ENCODE results near the gene HOXB8. TPM values are rescaled to one million over a fixed set of nuclear protein-coding genes. Genes with fewer than 3 reads are reported as not detected.

HOXB8 gene
- total RNA-seq, 3 donors from 2014 or later = 0.59 to 4.6 (median 4.6) TPM

GRCh38 chr17:48582750-48583069, 32.4 kb downstream of the HOXB8 start:
- no peaks in the 10 kb centered on the region for H3K36me3 ChIP-seq
- no peak for DNase-seq (ENCODE audit: low spot score in 2 of 2)
- H3K4me3 ChIP-seq = peak overlapping the region; percentile 57 to 77 (median 66)
- H3K27ac ChIP-seq = peak overlapping the region; percentile 84 to 96
- peaks cover 0 to 90% of the 10 kb centered on the region in 2 donors for H3K27me3 ChIP-seq
- no peaks in the 10 kb centered on the region for H3K4me1 ChIP-seq
- TF ChIP-seq POLR2AphosphoS5 (IDR thresholded peaks at IDR 0.05) = no peak
- TF ChIP-seq, protein P1, sequence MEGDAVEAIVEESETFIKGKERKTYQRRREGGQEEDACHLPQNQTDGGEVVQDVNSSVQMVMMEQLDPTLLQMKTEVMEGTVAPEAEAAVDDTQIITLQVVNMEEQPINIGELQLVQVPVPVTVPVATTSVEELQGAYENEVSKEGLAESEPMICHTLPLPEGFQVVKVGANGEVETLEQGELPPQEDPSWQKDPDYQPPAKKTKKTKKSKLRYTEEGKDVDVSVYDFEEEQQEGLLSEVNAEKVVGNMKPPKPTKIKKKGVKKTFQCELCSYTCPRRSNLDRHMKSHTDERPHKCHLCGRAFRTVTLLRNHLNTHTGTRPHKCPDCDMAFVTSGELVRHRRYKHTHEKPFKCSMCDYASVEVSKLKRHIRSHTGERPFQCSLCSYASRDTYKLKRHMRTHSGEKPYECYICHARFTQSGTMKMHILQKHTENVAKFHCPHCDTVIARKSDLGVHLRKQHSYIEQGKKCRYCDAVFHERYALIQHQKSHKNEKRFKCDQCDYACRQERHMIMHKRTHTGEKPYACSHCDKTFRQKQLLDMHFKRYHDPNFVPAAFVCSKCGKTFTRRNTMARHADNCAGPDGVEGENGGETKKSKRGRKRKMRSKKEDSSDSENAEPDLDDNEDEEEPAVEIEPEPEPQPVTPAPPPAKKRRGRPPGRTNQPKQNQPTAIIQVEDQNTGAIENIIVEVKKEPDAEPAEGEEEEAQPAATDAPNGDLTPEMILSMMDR (IDR thresholded peaks at IDR 0.05) = no peak
- no peak for TF ChIP-seq POLR2A (IDR thresholded peaks at IDR 0.05)
- H3K9me3 ChIP-seq = no peaks in the 10 kb centered on the region
- intact Hi-C loops (cut with DNase I; ENCODE audit: low total_unique reads) = no loop called here

DNA sequence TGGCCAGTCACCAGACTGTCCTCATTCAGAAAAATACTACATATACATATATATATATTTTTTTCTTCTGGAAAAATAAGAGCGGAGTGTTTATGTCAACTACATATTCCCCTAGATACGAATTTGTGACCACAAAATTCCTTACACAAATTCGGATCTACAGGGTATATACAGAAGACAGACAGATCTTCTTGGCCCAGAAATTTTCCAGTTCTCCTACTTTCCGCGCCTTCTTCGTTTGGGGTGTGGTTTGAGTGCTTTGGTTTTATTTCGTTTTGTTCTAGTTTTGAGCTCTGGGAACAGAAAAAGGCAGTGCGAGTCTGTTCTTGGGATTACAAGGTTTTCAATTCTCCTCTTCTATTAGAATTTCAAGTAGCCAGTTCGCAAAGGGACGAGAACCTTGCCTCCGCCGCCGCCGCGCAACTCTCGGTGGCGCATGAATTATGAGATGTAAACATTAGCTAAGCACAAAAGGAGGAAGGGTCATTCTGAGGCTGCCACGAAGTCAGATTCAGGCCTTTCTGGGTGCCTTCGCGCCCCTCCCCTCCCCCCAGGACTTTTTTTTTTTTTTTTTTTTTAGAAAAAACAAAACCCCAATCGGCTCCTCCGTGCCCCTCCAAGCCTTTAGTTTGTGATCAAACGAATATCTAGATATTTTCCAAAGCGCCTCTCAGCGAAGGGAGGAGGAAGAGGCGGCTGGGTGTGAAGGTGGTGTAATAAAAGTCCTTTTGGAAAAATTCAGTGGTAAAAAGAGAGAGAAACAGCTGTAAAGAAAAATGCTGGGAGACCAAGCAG, 35.1 kb downstream of the HOXB8 start:
- intact Hi-C loops (cut with DNase I; ENCODE audit: low total_unique reads) = loop anchor here (5.0 kb wide), 1 partner anchor 38 kb away; no protein-coding TSS in a partner anchor
- H3K4me3 ChIP-seq = peak overlapping the region in 2 of 3 donors; percentile 7 to 66
- DNase-seq (ENCODE audit: low spot score in 2 of 2) = no peak
- peaks cover 0 to 86% of the 10 kb centered on the region in 2 donors for H3K27me3 ChIP-seq
- no peaks in the 10 kb centered on the region for H3K36me3 ChIP-seq
- peaks cover 0 to 7% of the 10 kb centered on the region in 2 donors for H3K4me1 ChIP-seq
- TF ChIP-seq POLR2AphosphoS5 (IDR thresholded peaks at IDR 0.05) (no peak), POLR2A (IDR thresholded peaks at IDR 0.05) (no peak)
- TF ChIP-seq, protein P1 (IDR thresholded peaks at IDR 0.05) = no peak
- no peak overlapping the region for H3K27ac ChIP-seq
- H3K9me3 ChIP-seq = no peaks in the 10 kb centered on the region

DNA sequence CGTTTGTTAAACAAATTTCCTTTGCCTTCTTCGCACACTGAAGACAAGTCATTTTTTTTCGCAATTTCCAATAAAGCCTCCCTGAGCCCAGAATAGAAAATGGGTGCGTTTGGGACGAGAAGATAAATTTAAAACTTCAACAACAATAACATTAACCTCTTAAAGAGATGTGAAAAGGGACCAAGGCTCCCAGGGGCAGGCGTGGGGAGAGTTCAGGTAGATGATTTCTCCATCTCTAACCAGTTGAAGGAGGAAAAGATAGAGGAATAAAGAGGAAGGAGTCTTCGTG, 35.7 kb downstream of the HOXB8 start:
- TF ChIP-seq POLR2A (IDR thresholded peaks at IDR 0.05) (no peak), POLR2AphosphoS5 (IDR thresholded peaks at IDR 0.05) (no peak)
- TF ChIP-seq, protein P1 (IDR thresholded peaks at IDR 0.05) = no peak
- no peak for DNase-seq (ENCODE audit: low spot score in 2 of 2)

DNA sequence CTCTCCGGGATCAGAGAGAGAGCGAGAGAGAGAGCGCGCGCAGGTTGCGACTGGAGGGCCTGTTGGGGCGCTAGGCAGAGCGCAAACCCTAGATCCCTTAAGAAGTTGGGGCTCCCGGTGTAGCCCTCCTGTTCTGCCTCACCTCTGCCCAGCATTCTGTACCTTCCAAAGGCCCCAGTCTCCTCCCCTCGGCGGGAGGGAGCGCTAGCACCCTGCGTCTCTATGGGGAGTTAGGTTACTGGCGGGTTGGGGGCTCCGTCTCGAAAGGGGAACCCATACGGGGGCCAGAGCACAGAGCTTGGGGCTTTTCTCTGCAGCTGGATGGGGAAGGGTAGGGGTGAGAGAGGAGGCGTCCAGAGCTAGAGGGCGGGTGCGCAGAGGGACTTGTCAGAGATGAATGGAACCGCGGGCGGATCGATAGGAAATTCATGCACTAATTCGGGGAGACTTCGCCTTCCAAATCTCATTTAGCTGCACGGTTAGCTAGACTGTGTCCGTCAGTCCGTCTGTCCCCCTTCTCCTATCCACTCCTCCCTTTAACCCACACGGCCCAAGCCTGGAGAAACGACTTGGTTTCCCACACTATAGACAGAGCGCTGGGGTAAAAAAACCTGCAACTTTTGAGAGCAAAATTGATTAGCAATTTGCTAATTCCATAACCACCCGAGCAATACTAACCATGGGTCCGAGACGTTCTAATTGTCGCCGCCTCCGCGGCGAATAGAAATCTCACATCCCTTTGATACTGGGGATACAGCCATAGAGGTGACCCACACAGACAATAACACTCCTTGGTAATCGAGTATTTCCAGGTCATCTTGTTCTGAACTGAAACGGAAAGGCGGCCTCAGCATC, 36.2 kb downstream of the HOXB8 start:
- peaks cover 0 to 81% of the 10 kb centered on the region in 2 donors for H3K27me3 ChIP-seq
- TF ChIP-seq, protein P1 (IDR thresholded peaks at IDR 0.05) = no peak
- no peak for TF ChIP-seq POLR2AphosphoS5 (IDR thresholded peaks at IDR 0.05)
- no peak for TF ChIP-seq POLR2A (IDR thresholded peaks at IDR 0.05)
- peak overlapping the region; percentile 73 to 94 for H3K27ac ChIP-seq
- H3K9me3 ChIP-seq = no peaks in the 10 kb centered on the region
- peaks cover 0 to 7% of the 10 kb centered on the region in 2 donors for H3K4me1 ChIP-seq
- no peak for DNase-seq (ENCODE audit: low spot score in 2 of 2)
- no peaks in the 10 kb centered on the region for H3K36me3 ChIP-seq
- peak overlapping the region; percentile 49 to 81 (median 57) for H3K4me3 ChIP-seq
- intact Hi-C loops (cut with DNase I; ENCODE audit: low total_unique reads) = loop anchor here (5.0 kb wide), 1 partner anchor 37 kb away; no protein-coding TSS in a partner anchor

More for the DNA sequence above, 35.7 kb downstream of the HOXB8 start:
- Histone ChIP-seq H3K4me1 (peaks cover 0 to 7% of the 10 kb centered on the region in 2 donors), H3K4me3 (peak overlapping the region in 2 of 3 donors; percentile 57 to 81), H3K9me3 (no peaks in the 10 kb centered on the region), H3K36me3 (no peaks in the 10 kb centered on the region), H3K27ac (peak overlapping the region in 1 of 2 donors; percentile 94), H3K27me3 (peaks cover 0 to 82% of the 10 kb centered on the region in 2 donors)
- intact Hi-C loops (cut with DNase I; ENCODE audit: low total_unique reads) = loop anchor here (5.0 kb wide), 1 partner anchor 37 kb away; no protein-coding TSS in a partner anchor

Measured in breast epithelium (tissue), 4 donors.